Lung (tissue), 12 donors: ENCODE measurements around the gene CYB5D1. TPM values are rescaled to one million over a fixed set of nuclear protein-coding genes. Genes with fewer than 3 reads are reported as not detected.
"Not testable (repeated sequence)": the region's sequence is repeated elsewhere in the genome, so short reads cannot be mapped to it uniquely, and the experiment has no call there.

Experiments used
- ATAC-seq: fragments of 200-7000 bp; cut with Tn5 transposase; one replicate; pipeline ENCODE4 v1.9.1; 2020; ENCODE audit warnings: moderate number of reproducible peaks; ENCODE audit not compliant: insufficient read depth, low FRiP score
- DNase-seq, 3 donors: peaks; one replicate each; pipeline ENCODE4 v3.0.0-alpha.2; 2013 to 2017
- H3K27ac ChIP-seq, 2 donors: one replicate each; pipeline ENCODE4 v1.5.1; 2013; ENCODE audit warnings: mild to moderate bottlenecking in 2 of 2, moderate library complexity in 2 of 2, control low read depth in 1 of 2, inconsistent platforms in 1 of 2, low read depth in 1 of 2, low read length in 1 of 2
- H3K27me3 ChIP-seq, 3 donors: one replicate each; pipeline ENCODE4 v1.5.1; 2013; ENCODE audit warnings: low read length in 2 of 3; ENCODE audit not compliant: control insufficient read depth in 3 of 3, insufficient read depth in 3 of 3
- H3K36me3 ChIP-seq, 4 donors: one replicate each; pipeline ENCODE4 v1.5.1; 2013; ENCODE audit warnings: low read length in 4 of 4, mild to moderate bottlenecking in 1 of 4, moderate library complexity in 1 of 4; ENCODE audit not compliant: control insufficient read depth in 4 of 4, insufficient read depth in 4 of 4
- H3K4me1 ChIP-seq, 5 donors: one replicate each; pipeline ENCODE4 v1.5.1; 2013; ENCODE audit warnings: low read length in 5 of 5, mild to moderate bottlenecking in 2 of 5, moderate library complexity in 1 of 5; ENCODE audit not compliant: control insufficient read depth in 5 of 5, insufficient read depth in 5 of 5
- H3K4me3 ChIP-seq: one replicate; pipeline ENCODE4 v1.5.1; 2013; ENCODE audit warnings: mild to moderate bottlenecking, control low read depth, moderate library complexity
- H3K9ac ChIP-seq, 2 donors: one replicate each; pipeline ENCODE4 v1.5.1; 2013; ENCODE audit warnings: low read length in 2 of 2, control low read depth in 1 of 2; ENCODE audit not compliant: insufficient read depth in 1 of 2
- H3K9me3 ChIP-seq, 4 donors: one replicate each; pipeline ENCODE4 v1.5.1; 2013; ENCODE audit warnings: low read length in 3 of 4, mild to moderate bottlenecking in 1 of 4, moderate library complexity in 1 of 4; ENCODE audit not compliant: control insufficient read depth in 4 of 4, insufficient read depth in 3 of 4
- CTCF ChIP-seq: IDR thresholded peaks from 2 replicates; pipeline ENCODE4 v1.5.1; 2012; ENCODE audit warnings: mild to moderate bottlenecking; ENCODE audit errors: control extremely low read depth, extremely low read depth
- WGBS, 2 donors: extraction: QIAGEN DNeasy Blood & Tissue Kit; methylation state at CpG; one replicate each; pipeline ENCODE4 v1.1.7; 2013; 5-methylcytosine and 5-hydroxymethylcytosine counted together
- polyA plus RNA-seq, 2 donors: library from polyadenylated mRNA; stranded (reverse); fragments of 200-250 nt; gene quantifications; one replicate each; pipeline ENCODE4 v1.2.1, GENCODE V29; 2013
- total RNA-seq, 2 donors: library from RNA; depleted of rRNA in 1 of 2; stranded (reverse); fragments of >200 nt in 1 of 2; gene quantifications; one replicate each; pipeline ENCODE4 v1.2.1, GENCODE V29; 2014 to 2021
- donor health status: control.
- donor health status: control.
- donor health status: Bipolar disorder and iron deficiency.
- donor health status: healthy.
- donor health status: DM: yes; HTN: yes; CAD: no.

Gene CYB5D1
- total and polyA plus RNA-seq, 4 donors, result 5.5 to 21.6 (median 14.0) TPM

DNA sequence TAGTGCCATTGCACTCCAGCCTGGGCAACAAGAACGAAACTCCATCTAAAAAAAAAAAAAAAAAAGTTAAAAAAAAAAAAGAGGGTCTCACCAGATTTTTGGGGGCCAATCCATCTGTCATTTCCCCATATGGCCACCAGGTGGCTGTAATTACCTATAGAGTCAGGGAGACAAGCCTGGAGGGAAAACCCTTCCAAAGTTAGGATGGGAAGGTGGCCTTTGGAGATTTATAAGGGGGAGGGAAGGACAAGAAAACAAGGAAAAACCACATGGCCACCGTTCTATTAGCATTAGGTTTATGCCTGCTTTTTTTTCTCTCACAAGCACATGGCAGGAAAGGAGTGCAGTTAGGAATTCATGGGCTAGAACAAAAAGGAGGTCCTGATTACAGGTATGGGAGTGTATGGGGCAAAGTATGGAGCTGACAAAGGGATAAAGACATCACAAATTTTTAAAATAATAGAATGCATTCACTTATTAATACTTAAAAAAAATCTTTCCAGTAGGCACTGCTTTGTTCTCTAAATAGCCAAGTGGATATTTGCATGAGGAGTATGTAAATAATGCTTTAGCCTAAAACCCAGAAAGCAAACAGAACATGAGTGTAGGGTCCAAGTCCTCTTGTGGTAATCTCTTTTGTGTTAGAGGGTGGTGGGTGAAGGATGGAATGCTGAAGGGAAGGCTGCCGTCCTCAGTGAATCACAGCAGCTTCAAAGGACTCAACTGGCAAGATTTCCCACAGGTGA lies 5.1 kb downstream of the CYB5D1 start:
- Histone ChIP-seq H3K9ac (no peak overlapping the region), H3K27me3 (no peaks in the 10 kb centered on the region), H3K27ac (no peak overlapping the region), H3K9me3 (no peaks in the 10 kb centered on the region), H3K36me3 (peaks cover 0 to 26% (median 6%) of the 10 kb centered on the region in 4 donors), H3K4me1 (peaks cover 0 to 18% (median 7%) of the 10 kb centered on the region in 5 donors), H3K4me3 (no peak overlapping the region)
- DNase-seq, result peak; percentile 65 to 81 (median 75)
- no peak for ATAC-seq
- peak; percentile 75 for TF ChIP-seq CTCF
- WGBS, 2 donors, result 29 to 39% methylated on average over 3 of the region's 3 CpGs

- ATAC-seq, H3K27me3 ChIP-seq, H3K9me3 ChIP-seq, H3K27ac ChIP-seq, H3K9ac ChIP-seq, DNase-seq, H3K4me3 ChIP-seq, H3K4me1 ChIP-seq: not testable (repeated sequence)
- peaks cover 0 to 31% (median 6%) of the 10 kb centered on the region in 4 donors for H3K36me3 ChIP-seq
- WGBS, 2 donors, result 74 to 81% methylated on average over 5 of the region's 5 CpGs
These were observed 6.6 kb downstream of the CYB5D1 start for GRCh38 chr17:7864384-7864783.

- ATAC-seq, result no peak
These were observed 7.3 kb downstream of the CYB5D1 start for GRCh38 chr17:7864995-7865650.

More at GRCh38 chr17:7864995-7865650, 7.3 kb downstream of the CYB5D1 start:
- no peak for TF ChIP-seq CTCF
- peaks cover 0 to 30% (median 6%) of the 10 kb centered on the region in 4 donors for H3K36me3 ChIP-seq
- no peak overlapping the region for H3K9ac ChIP-seq
- no peak overlapping the region for H3K27ac ChIP-seq
- 93 to 94% methylated on average over 5 of the region's 5 CpGs for WGBS, 2 donors
- no peaks in the 10 kb centered on the region for H3K9me3 ChIP-seq
- peaks cover 0 to 4% (median 3%) of the 10 kb centered on the region in 5 donors for H3K4me1 ChIP-seq
- no peaks in the 10 kb centered on the region for H3K27me3 ChIP-seq
- DNase-seq, result no peak
- H3K4me3 ChIP-seq, result no peak overlapping the region
